Stimulated activated CD4-positive, alpha-beta T cell treated with anti-CD3 and anti-CD28 coated beads, Interleukin-2, amount 100 ng/mL, for 4 hours (primary cell): ENCODE results near the gene MYO5A.
"Not testable (repeated sequence)": the region's sequence is repeated elsewhere in the genome, so short reads cannot be mapped to it uniquely, and the experiment has no call there.

Experiments
- DNase-seq: peaks from one replicate; pipeline ENCODE4 v3.0.0-alpha.2; 2020; ENCODE audit warnings: low read depth

Gene MYO5A

GRCh38 chr15:52288051-52288942 lies 240.4 kb downstream of the MYO5A start:
- no peak for DNase-seq

- no peak for DNase-seq
Observed at GRCh38 chr15:52287114-52287513, 241.6 kb downstream of the MYO5A start.

GRCh38 chr15:52285941-52286340 lies 242.7 kb downstream of the MYO5A start:
- not testable (repeated sequence) for DNase-seq

GRCh38 chr15:52284164-52284563 lies 244.5 kb downstream of the MYO5A start:
- no peak for DNase-seq

GRCh38 chr15:52283281-52283680 lies 245.4 kb downstream of the MYO5A start:
- no peak for DNase-seq

GRCh38 chr15:52282418-52282817 lies 246.3 kb downstream of the MYO5A start:
- no peak for DNase-seq

GRCh38 chr15:52281085-52282035 lies 247.3 kb downstream of the MYO5A start:
- no peak for DNase-seq

- DNase-seq, result no peak
Observed at GRCh38 chr15:52280326-52281084, 248.2 kb downstream of the MYO5A start.

- DNase-seq, result no peak
Observed at GRCh38 chr15:52278636-52279367, 249.9 kb downstream of the MYO5A start.

GRCh38 chr15:52278135-52278534 lies 250.5 kb downstream of the MYO5A start:
- no peak for DNase-seq

GRCh38 chr15:52277575-52277974 lies 251.1 kb downstream of the MYO5A start:
- no peak for DNase-seq

- no peak for DNase-seq
Observed at GRCh38 chr15:52276256-52276770, 252.4 kb downstream of the MYO5A start.

GRCh38 chr15:52263563-52264282 lies 265.0 kb downstream of the MYO5A start:
- no peak for DNase-seq

GRCh38 chr15:52262364-52262763 lies 266.3 kb downstream of the MYO5A start:
- DNase-seq, result no peak

GRCh38 chr15:52261498-52262242 lies 267.0 kb downstream of the MYO5A start:
- no peak for DNase-seq

GRCh38 chr15:52261026-52261425 lies 267.7 kb downstream of the MYO5A start:
- no peak for DNase-seq

GRCh38 chr15:52259503-52259902 lies 269.2 kb downstream of the MYO5A start:
- no peak for DNase-seq

- DNase-seq, result no peak
Observed at GRCh38 chr15:52258461-52258860, 270.2 kb downstream of the MYO5A start.

- no peak for DNase-seq
Observed at GRCh38 chr15:52257734-52258062, 271.0 kb downstream of the MYO5A start.
